ENCODE results near the gene CCDC3.
"Not testable (repeated sequence)": the region's sequence is repeated elsewhere in the genome, so short reads cannot be mapped to it uniquely, and the experiment has no call there.

The CCDC3 gene

GRCh38 chr10:12984165-12984747, 17.3 kb downstream of the CCDC3 start:
- TF ChIP-seq CTCF (IDR thresholded peaks at IDR 0.05; ENCODE audit: low read depth, low read length, poor library complexity, severe bottlenecking), result no peak
- no peak for TF ChIP-seq EZH2phosphoT487 (IDR thresholded peaks at IDR 0.05; ENCODE audit: borderline replicate concordance, low read length)
- Histone ChIP-seq H3F3A (ENCODE audit: control insufficient read depth, insufficient read depth) (no peaks in the 10 kb centered on the region), H3K27me3 (ENCODE audit: control insufficient read depth, low read length) (peaks cover 10% of the 10 kb centered on the region; the same call in 1 of the 2 replicates), H3K79me2 (ENCODE audit: control insufficient read depth, low read length) (no peaks in the 10 kb centered on the region), H3K9me2 (replicated peaks; ENCODE audit: control insufficient read depth, low read length) (no peaks in the 10 kb centered on the region), H3K9me3 (ENCODE audit: control insufficient read depth, insufficient read depth, low read length) (no peaks in the 10 kb centered on the region), H3K27ac (ENCODE audit: low read depth, low read length) (no peak overlapping the region), H3K4me1 (ENCODE audit: control insufficient read depth, low read length) (no peaks in the 10 kb centered on the region), H3K36me3 (ENCODE audit: control insufficient read depth, low read length) (no peaks in the 10 kb centered on the region), H4K20me1 (ENCODE audit: control insufficient read depth, insufficient read depth, low read depth, low read length) (no peaks in the 10 kb centered on the region), H3K4me3 (ENCODE audit: low read length) (no peak overlapping the region), H3K4me2 (ENCODE audit: low read length) (no peak overlapping the region)

- H3K4me2 ChIP-seq (ENCODE audit: low read length); H3K27ac ChIP-seq (ENCODE audit: low read depth, low read length); H3K36me3 ChIP-seq (ENCODE audit: control insufficient read depth, low read length); H3K9me3 ChIP-seq (ENCODE audit: control insufficient read depth, insufficient read depth, low read length); H4K20me1 ChIP-seq (ENCODE audit: control insufficient read depth, insufficient read depth, low read depth, low read length); H3K4me1 ChIP-seq (ENCODE audit: control insufficient read depth, low read length); H3F3A ChIP-seq (ENCODE audit: control insufficient read depth, insufficient read depth); H3K9me2 ChIP-seq (replicated peaks; ENCODE audit: control insufficient read depth, low read length); H3K79me2 ChIP-seq (ENCODE audit: control insufficient read depth, low read length); H3K4me3 ChIP-seq (ENCODE audit: low read length): not testable (repeated sequence)
- peaks cover 15% of the 10 kb centered on the region; the same call in 1 of the 2 replicates for H3K27me3 ChIP-seq (ENCODE audit: control insufficient read depth, low read length)
Observed at GRCh38 chr10:12983568-12983967, 17.9 kb downstream of the CCDC3 start.

DNA sequence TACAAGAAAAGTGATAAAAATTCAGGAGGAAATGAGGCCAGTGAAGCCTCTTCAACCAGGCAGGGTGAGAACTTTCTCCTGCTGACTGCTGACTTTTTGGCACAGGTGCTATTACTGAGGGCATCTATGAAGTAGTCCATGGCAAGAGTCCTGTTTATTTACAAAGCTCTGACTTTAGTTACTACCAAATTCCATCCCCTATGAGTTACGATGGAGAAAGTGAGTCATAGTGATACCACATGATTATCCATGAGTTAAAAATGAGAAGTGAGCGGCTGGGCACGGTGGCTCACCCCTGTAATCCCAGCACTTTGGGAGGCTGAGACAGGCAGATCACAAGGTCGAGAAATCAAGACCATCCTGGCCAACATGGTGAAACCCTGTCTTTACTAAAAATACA, 19.9 kb downstream of the CCDC3 start:
- no peaks in the 10 kb centered on the region for H3K4me1 ChIP-seq (ENCODE audit: control insufficient read depth, low read length)
- TF ChIP-seq EZH2phosphoT487 (IDR thresholded peaks at IDR 0.05; ENCODE audit: borderline replicate concordance, low read length), result no peak
- TF ChIP-seq CTCF (IDR thresholded peaks at IDR 0.05; ENCODE audit: low read depth, low read length, poor library complexity, severe bottlenecking), result no peak
- no peaks in the 10 kb centered on the region for H3K9me3 ChIP-seq (ENCODE audit: control insufficient read depth, insufficient read depth, low read length)
- H3K4me2 ChIP-seq (ENCODE audit: low read length), result no peak overlapping the region
- no peak overlapping the region for H3K27ac ChIP-seq (ENCODE audit: low read depth, low read length)
- no peaks in the 10 kb centered on the region for H3K9me2 ChIP-seq (replicated peaks; ENCODE audit: control insufficient read depth, low read length)
- H3K36me3 ChIP-seq (ENCODE audit: control insufficient read depth, low read length), result no peaks in the 10 kb centered on the region
- H4K20me1 ChIP-seq (ENCODE audit: control insufficient read depth, insufficient read depth, low read depth, low read length), result no peaks in the 10 kb centered on the region
- no peak overlapping the region for H3K4me3 ChIP-seq (ENCODE audit: low read length)
- peaks cover 18% of the 10 kb centered on the region; the same call in 1 of the 2 replicates for H3K27me3 ChIP-seq (ENCODE audit: control insufficient read depth, low read length)
- no peaks in the 10 kb centered on the region for H3F3A ChIP-seq (ENCODE audit: control insufficient read depth, insufficient read depth)
- H3K79me2 ChIP-seq (ENCODE audit: control insufficient read depth, low read length), result no peaks in the 10 kb centered on the region

GRCh38 chr10:12980713-12981306, 20.7 kb downstream of the CCDC3 start:
- Histone ChIP-seq H3K9me3 (ENCODE audit: control insufficient read depth, insufficient read depth, low read length) (no peaks in the 10 kb centered on the region), H3K4me1 (ENCODE audit: control insufficient read depth, low read length) (no peaks in the 10 kb centered on the region), H3K9me2 (replicated peaks; ENCODE audit: control insufficient read depth, low read length) (no peaks in the 10 kb centered on the region), H3F3A (ENCODE audit: control insufficient read depth, insufficient read depth) (no peaks in the 10 kb centered on the region), H3K27ac (ENCODE audit: low read depth, low read length) (no peak overlapping the region), H4K20me1 (ENCODE audit: control insufficient read depth, insufficient read depth, low read depth, low read length) (no peaks in the 10 kb centered on the region), H3K79me2 (ENCODE audit: control insufficient read depth, low read length) (no peaks in the 10 kb centered on the region), H3K4me2 (ENCODE audit: low read length) (no peak overlapping the region), H3K36me3 (ENCODE audit: control insufficient read depth, low read length) (no peaks in the 10 kb centered on the region), H3K27me3 (ENCODE audit: control insufficient read depth, low read length) (peaks cover 18% of the 10 kb centered on the region; the same call in 1 of the 2 replicates), H3K4me3 (ENCODE audit: low read length) (no peak overlapping the region)
- TF ChIP-seq EZH2phosphoT487 (IDR thresholded peaks at IDR 0.05; ENCODE audit: borderline replicate concordance, low read length) (no peak), CTCF (IDR thresholded peaks at IDR 0.05; ENCODE audit: low read depth, low read length, poor library complexity, severe bottlenecking) (no peak)

Measured in DOHH2 (cell line).